Activated T-helper 1 cell treated with anti-CD3 and anti-CD28 coated beads, Interleukin-12 subunit alpha, Interleukin-12 subunit beta, Interleukin-2, Interleukin-4 antibody, amounts not matched to agents 30 ng/mL and 10 ng/mL and 1 ng/mL, durations not matched to agents 14 hours and 24 hours and 36 hours (primary cell): Measurements from ENCODE around the gene NDUFA6. TPM values are rescaled to one million over a fixed set of nuclear protein-coding genes. Genes with fewer than 3 reads are reported as not detected.

Experiments used
- DNase-seq: peaks from one replicate; pipeline ENCODE4 v3.0.0; 2021; ENCODE audit warnings: low spot score
- H3K27ac Mint-ChIP-seq: one replicate; pipeline ENCODE4 v1.8.0; 2021; ENCODE audit warnings: mild to moderate bottlenecking, mixed read lengths
- H3K27me3 Mint-ChIP-seq: one replicate; pipeline ENCODE4 v1.8.0; 2022; ENCODE audit warnings: mild to moderate bottlenecking, moderate library complexity, mixed read lengths; ENCODE audit not compliant: insufficient read depth
- H3K36me3 Mint-ChIP-seq: one replicate; pipeline ENCODE4 v1.8.0; 2021; ENCODE audit warnings: low read depth, mixed read lengths
- H3K4me1 Mint-ChIP-seq: one replicate; pipeline ENCODE4 v1.8.0; 2021; ENCODE audit warnings: low read depth, mixed read lengths
- H3K4me3 Mint-ChIP-seq: one replicate; pipeline ENCODE4 v1.8.0; 2021; ENCODE audit warnings: mild to moderate bottlenecking, moderate library complexity, mixed read lengths
- H3K9me3 Mint-ChIP-seq: one replicate; pipeline ENCODE4 v1.8.0; 2021; ENCODE audit warnings: mixed read lengths
- intact Hi-C: fragments of 100-400 bp; cut with micrococcal nuclease; formaldehyde crosslinking; loops from one replicate; pipeline ENCODE4 v1.15.1; 2024
- total RNA-seq: library from RNA; stranded (reverse); gene quantifications from 2 replicates; pipeline ENCODE4 v1.2.3, GENCODE V29; 2022

Gene NDUFA6
- total RNA-seq, 1 donor from 2014 or later = 85.8 TPM

- DNase-seq = no peak
- no peak overlapping the region for H3K27ac Mint-ChIP-seq
- no peak overlapping the region for H3K4me3 Mint-ChIP-seq
- intact Hi-C loops = no loop called here
- peaks cover 45% of the 10 kb centered on the region for H3K36me3 Mint-ChIP-seq
- peaks cover 33% of the 10 kb centered on the region for H3K4me1 Mint-ChIP-seq
- no peaks in the 10 kb centered on the region for H3K27me3 Mint-ChIP-seq
- H3K9me3 Mint-ChIP-seq = no peaks in the 10 kb centered on the region
These were observed 25.0 kb downstream of the NDUFA6 start for GRCh38 chr22:42065438-42066125.

- peaks cover 51% of the 10 kb centered on the region for H3K36me3 Mint-ChIP-seq
These were observed 25.9 kb downstream of the NDUFA6 start for GRCh38 chr22:42064629-42065028.

GRCh38 chr22:42062506-42063170 is 27.9 kb downstream of the NDUFA6 start:
- DNase-seq = no peak
- intact Hi-C loops = no loop called here
- no peaks in the 10 kb centered on the region for H3K27me3 Mint-ChIP-seq
- H3K9me3 Mint-ChIP-seq = peaks cover 13% of the 10 kb centered on the region
- peaks cover 59% of the 10 kb centered on the region for H3K36me3 Mint-ChIP-seq
- H3K4me1 Mint-ChIP-seq = peaks cover 12% of the 10 kb centered on the region
- H3K27ac Mint-ChIP-seq = no peak overlapping the region
- no peak overlapping the region for H3K4me3 Mint-ChIP-seq

More at GRCh38 chr22:42064629-42065028, 25.9 kb downstream of the NDUFA6 start:
- H3K9me3 Mint-ChIP-seq = no peaks in the 10 kb centered on the region
- peaks cover 28% of the 10 kb centered on the region for H3K4me1 Mint-ChIP-seq
- intact Hi-C loops = no loop called here
- H3K4me3 Mint-ChIP-seq = no peak overlapping the region
- H3K27me3 Mint-ChIP-seq = no peaks in the 10 kb centered on the region
- no peak for DNase-seq
- no peak overlapping the region for H3K27ac Mint-ChIP-seq

GRCh38 chr22:42061041-42061440 is 29.5 kb downstream of the NDUFA6 start:
- no peak for DNase-seq
- H3K4me3 Mint-ChIP-seq = no peak overlapping the region
- intact Hi-C loops = no loop called here
- H3K27me3 Mint-ChIP-seq = no peaks in the 10 kb centered on the region
- peaks cover 7% of the 10 kb centered on the region for H3K4me1 Mint-ChIP-seq
- peaks cover 63% of the 10 kb centered on the region for H3K36me3 Mint-ChIP-seq
- H3K27ac Mint-ChIP-seq = no peak overlapping the region
- H3K9me3 Mint-ChIP-seq = peaks cover 28% of the 10 kb centered on the region

- Mint-ChIP-seq H3K4me3 (no peak overlapping the region), H3K9me3 (peaks cover 34% of the 10 kb centered on the region), H3K27ac (no peak overlapping the region), H3K36me3 (peaks cover 63% of the 10 kb centered on the region), H3K4me1 (peaks cover 7% of the 10 kb centered on the region), H3K27me3 (no peaks in the 10 kb centered on the region)
- no peak for DNase-seq
- intact Hi-C loops = no loop called here
These were observed 30.1 kb downstream of the NDUFA6 start for GRCh38 chr22:42060489-42060888.

GRCh38 chr22:42056757-42057511 is 33.6 kb downstream of the NDUFA6 start:
- Mint-ChIP-seq H3K9me3 (peaks cover 34% of the 10 kb centered on the region), H3K4me1 (peaks cover 4% of the 10 kb centered on the region), H3K4me3 (no peak overlapping the region), H3K27ac (no peak overlapping the region), H3K27me3 (no peaks in the 10 kb centered on the region), H3K36me3 (peaks cover 41% of the 10 kb centered on the region)
- intact Hi-C loops = no loop called here
- DNase-seq = no peak

- Mint-ChIP-seq H3K36me3 (peaks cover 11% of the 10 kb centered on the region), H3K27ac (no peak overlapping the region), H3K27me3 (no peaks in the 10 kb centered on the region), H3K4me3 (no peak overlapping the region), H3K4me1 (peaks cover 4% of the 10 kb centered on the region), H3K9me3 (peaks cover 21% of the 10 kb centered on the region)
- no peak for DNase-seq
- intact Hi-C loops = no loop called here
These were observed 37.8 kb downstream of the NDUFA6 start for GRCh38 chr22:42052765-42053164.

- no peaks in the 10 kb centered on the region for H3K27me3 Mint-ChIP-seq
- no peak overlapping the region for H3K27ac Mint-ChIP-seq
- H3K36me3 Mint-ChIP-seq = peaks cover under 1% of the 10 kb centered on the region
- intact Hi-C loops = no loop called here
- H3K4me3 Mint-ChIP-seq = no peak overlapping the region
- H3K9me3 Mint-ChIP-seq = peaks cover 3% of the 10 kb centered on the region
- H3K4me1 Mint-ChIP-seq = peaks cover 4% of the 10 kb centered on the region
- DNase-seq = no peak
These were observed 39.9 kb downstream of the NDUFA6 start for GRCh38 chr22:42050641-42051180.

- Mint-ChIP-seq H3K36me3 (peaks cover 23% of the 10 kb centered on the region), H3K9me3 (peaks cover 37% of the 10 kb centered on the region), H3K4me3 (no peak overlapping the region), H3K27me3 (peaks cover 4% of the 10 kb centered on the region), H3K27ac (no peak overlapping the region), H3K4me1 (peaks cover 6% of the 10 kb centered on the region)
- intact Hi-C loops = no loop called here
- DNase-seq = no peak
These were observed 48.8 kb downstream of the NDUFA6 start for GRCh38 chr22:42041784-42042183.

- intact Hi-C loops = no loop called here
- H3K27me3 Mint-ChIP-seq = peaks cover 4% of the 10 kb centered on the region
- H3K36me3 Mint-ChIP-seq = peaks cover 28% of the 10 kb centered on the region
- no peak overlapping the region for H3K27ac Mint-ChIP-seq
- peaks cover 15% of the 10 kb centered on the region for H3K4me1 Mint-ChIP-seq
- DNase-seq = no peak
- peaks cover 48% of the 10 kb centered on the region for H3K9me3 Mint-ChIP-seq
- H3K4me3 Mint-ChIP-seq = no peak overlapping the region
These were observed 51.3 kb downstream of the NDUFA6 start for GRCh38 chr22:42039271-42039670.
